Lower leg skin (tissue), 3 donors: Measurements from ENCODE around the gene NEO1.

ENCODE experiments used
- POLR2A ChIP-seq, 2 donors: fragments of 450-650 bp; IDR thresholded peaks; one replicate each; pipeline ENCODE4 v1.6.1; 2016 to 2017; ENCODE audit warnings: antibody characterized with exemption in 2 of 2, mild to moderate bottlenecking in 1 of 2, moderate library complexity in 1 of 2
- TF ChIP-seq, protein P1 (sequence below), 3 donors: fragments of 450-650 bp; IDR thresholded peaks; one replicate each; pipeline ENCODE4 v1.5.1; 2016; ENCODE audit warnings: antibody characterized with exemption in 3 of 3, mild to moderate bottlenecking in 3 of 3, moderate library complexity in 2 of 3

DNA sequence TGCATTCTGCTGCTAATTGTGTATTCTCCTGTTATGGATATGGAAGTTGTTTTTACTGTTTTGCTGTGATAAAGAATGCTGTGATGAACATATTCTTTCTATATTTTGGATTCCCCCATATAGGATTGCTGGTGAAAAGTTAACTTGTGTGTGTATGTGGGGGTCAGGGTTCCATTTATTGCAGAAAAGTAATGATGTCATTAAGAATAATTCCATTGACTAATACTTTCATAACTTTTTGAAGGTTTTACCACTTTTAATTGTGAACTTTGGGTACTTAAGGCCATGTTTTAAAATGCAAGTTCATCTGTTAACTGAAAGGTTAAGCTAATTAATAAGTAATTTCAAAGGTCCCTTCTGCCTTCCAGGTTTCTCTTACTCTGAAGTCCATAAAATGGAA, 6.2 kb downstream of the NEO1 start:
- no peak for TF ChIP-seq POLR2A (IDR thresholded peaks at IDR 0.05)
- TF ChIP-seq, protein P1, sequence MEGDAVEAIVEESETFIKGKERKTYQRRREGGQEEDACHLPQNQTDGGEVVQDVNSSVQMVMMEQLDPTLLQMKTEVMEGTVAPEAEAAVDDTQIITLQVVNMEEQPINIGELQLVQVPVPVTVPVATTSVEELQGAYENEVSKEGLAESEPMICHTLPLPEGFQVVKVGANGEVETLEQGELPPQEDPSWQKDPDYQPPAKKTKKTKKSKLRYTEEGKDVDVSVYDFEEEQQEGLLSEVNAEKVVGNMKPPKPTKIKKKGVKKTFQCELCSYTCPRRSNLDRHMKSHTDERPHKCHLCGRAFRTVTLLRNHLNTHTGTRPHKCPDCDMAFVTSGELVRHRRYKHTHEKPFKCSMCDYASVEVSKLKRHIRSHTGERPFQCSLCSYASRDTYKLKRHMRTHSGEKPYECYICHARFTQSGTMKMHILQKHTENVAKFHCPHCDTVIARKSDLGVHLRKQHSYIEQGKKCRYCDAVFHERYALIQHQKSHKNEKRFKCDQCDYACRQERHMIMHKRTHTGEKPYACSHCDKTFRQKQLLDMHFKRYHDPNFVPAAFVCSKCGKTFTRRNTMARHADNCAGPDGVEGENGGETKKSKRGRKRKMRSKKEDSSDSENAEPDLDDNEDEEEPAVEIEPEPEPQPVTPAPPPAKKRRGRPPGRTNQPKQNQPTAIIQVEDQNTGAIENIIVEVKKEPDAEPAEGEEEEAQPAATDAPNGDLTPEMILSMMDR (IDR thresholded peaks at IDR 0.05) = no peak
